ENCODE measurements around the gene HBD. TPM values are rescaled to one million over a fixed set of nuclear protein-coding genes. Genes with fewer than 3 reads are reported as not detected.

The HBD gene
- polyA plus RNA-seq, 2 of the 4 experiments (the other 2 are of a cell fraction), result not detected

DNA sequence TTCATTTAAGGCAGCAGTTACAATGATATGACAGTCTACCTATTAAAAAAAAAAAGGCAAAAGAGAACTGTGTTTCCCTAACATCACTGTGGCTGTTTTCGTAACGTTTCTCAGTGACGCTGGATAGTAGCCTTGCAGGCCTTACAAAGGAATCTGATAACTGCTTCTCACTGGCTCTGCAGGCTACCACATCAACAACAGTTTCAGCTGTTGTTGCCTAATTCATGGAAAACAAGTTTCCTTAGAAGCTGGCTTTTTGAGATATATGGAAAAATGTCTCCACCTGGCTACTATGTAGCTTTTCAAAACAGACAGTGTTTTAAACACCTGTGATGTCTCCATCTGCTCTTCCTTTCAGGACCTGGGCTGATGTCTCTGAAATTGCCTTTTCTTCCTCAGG, 37.6 kb downstream of the HBD start:
- DNase-seq (ENCODE audit: low read depth in 1 of 2, low spot score in 1 of 2), result no peak
- H3K4me1 ChIP-seq, result no peaks in the 10 kb centered on the region
- no peak overlapping the region for H3K4me2 ChIP-seq
- H3K27ac ChIP-seq, result no peak overlapping the region
- ChIA-PET CTCF (interaction anchor here (1.2 kb wide), 1 partner anchor 8 kb away, joined by 4 read pairs; no protein-coding TSS in a partner anchor), POLR2A (no interaction called here)
- no peak overlapping the region for H3K4me3 ChIP-seq
- 69% methylated on average over 3 of the region's 3 CpGs for WGBS (ENCODE audit: missing lambda C conversion rate)
- no peak for TF ChIP-seq FOSB (CRISPR knock-in tag; IDR thresholded peaks at IDR 0.05)
- TF ChIP-seq NFE2L2 (conservative IDR thresholded peaks at IDR 0.05; ENCODE audit: low read length), result no peak
- TF ChIP-seq, protein P1, sequence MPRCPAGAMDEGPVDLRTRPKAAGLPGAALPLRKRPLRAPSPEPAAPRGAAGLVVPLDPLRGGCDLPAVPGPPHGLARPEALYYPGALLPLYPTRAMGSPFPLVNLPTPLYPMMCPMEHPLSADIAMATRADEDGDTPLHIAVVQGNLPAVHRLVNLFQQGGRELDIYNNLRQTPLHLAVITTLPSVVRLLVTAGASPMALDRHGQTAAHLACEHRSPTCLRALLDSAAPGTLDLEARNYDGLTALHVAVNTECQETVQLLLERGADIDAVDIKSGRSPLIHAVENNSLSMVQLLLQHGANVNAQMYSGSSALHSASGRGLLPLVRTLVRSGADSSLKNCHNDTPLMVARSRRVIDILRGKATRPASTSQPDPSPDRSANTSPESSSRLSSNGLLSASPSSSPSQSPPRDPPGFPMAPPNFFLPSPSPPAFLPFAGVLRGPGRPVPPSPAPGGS (IDR thresholded peaks at IDR 0.05), result no peak
- TF ChIP-seq MYC (IDR thresholded peaks at IDR 0.05; ENCODE audit: borderline replicate concordance, low read length), result no peak
- TF ChIP-seq HDAC2 (IDR thresholded peaks at IDR 0.05), result no peak
- TF ChIP-seq RCOR1 (IDR thresholded peaks at IDR 0.05; ENCODE audit: low read depth, low read length), result no peak
- no peak for TF ChIP-seq NPAS2 (CRISPR knock-in tag; IDR thresholded peaks at IDR 0.05; ENCODE audit: borderline replicate concordance)
- TF ChIP-seq, protein P2, sequence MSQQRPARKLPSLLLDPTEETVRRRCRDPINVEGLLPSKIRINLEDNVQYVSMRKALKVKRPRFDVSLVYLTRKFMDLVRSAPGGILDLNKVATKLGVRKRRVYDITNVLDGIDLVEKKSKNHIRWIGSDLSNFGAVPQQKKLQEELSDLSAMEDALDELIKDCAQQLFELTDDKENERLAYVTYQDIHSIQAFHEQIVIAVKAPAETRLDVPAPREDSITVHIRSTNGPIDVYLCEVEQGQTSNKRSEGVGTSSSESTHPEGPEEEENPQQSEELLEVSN (IDR thresholded peaks at IDR 0.05; ENCODE audit: borderline replicate concordance, low read depth), result no peak
- no peak for TF ChIP-seq CHD2 (IDR thresholded peaks at IDR 0.05; ENCODE audit: low read length, partially characterized antibody)
- no peak for FAIRE-seq
- no peaks in the 10 kb centered on the region for H3K9me3 ChIP-seq
- ATAC-seq, result no peak

DNA sequence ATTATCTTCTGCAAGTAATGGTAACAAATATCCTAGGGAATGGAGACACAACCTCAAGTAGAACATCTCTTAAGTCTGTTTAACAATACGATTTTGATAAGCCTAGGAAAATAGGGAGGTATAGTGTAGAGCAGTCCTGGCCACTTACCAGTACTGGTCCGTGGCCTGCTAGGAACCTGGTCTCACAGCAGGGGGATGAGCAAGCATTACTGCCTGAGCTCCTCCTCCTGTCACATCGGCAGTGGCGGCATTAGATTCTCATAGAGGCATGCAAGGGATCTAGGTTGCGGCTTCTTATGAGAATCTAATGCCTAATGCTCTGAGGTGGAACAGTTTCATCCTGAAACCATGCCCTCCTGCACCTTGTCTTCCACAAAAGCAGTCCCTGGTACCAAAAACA, 38.2 kb downstream of the HBD start:
- Histone ChIP-seq H3K4me2 (no peak overlapping the region), H3K4me1 (no peaks in the 10 kb centered on the region), H3K9me3 (no peaks in the 10 kb centered on the region), H3K4me3 (no peak overlapping the region), H3K27ac (no peak overlapping the region)
- no peak for TF ChIP-seq CEBPB (IDR thresholded peaks at IDR 0.05)
- no peak for TF ChIP-seq RFX5 (IDR thresholded peaks at IDR 0.05)
- no peak for TF ChIP-seq CHD4 (IDR thresholded peaks at IDR 0.05; ENCODE audit: borderline replicate concordance)
- TF ChIP-seq, protein P2 (IDR thresholded peaks at IDR 0.05; ENCODE audit: borderline replicate concordance, low read depth), result no peak
- TF ChIP-seq RCOR1 (IDR thresholded peaks at IDR 0.05; ENCODE audit: low read depth, low read length), result no peak
- TF ChIP-seq HOXB13 (CRISPR knock-in tag; IDR thresholded peaks at IDR 0.05; ENCODE audit: low read depth), result no peak
- TF ChIP-seq, protein P3, sequence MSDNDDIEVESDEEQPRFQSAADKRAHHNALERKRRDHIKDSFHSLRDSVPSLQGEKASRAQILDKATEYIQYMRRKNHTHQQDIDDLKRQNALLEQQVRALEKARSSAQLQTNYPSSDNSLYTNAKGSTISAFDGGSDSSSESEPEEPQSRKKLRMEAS (IDR thresholded peaks at IDR 0.05), result no peak
- TF ChIP-seq CBX2 (IDR thresholded peaks at IDR 0.05; ENCODE audit: borderline replicate concordance, low read depth), result no peak
- no peak for TF ChIP-seq RAD21 (conservative IDR thresholded peaks at IDR 0.05 in 1 of 2, IDR thresholded peaks at IDR 0.05 in 1 of 2)
- no peak for TF ChIP-seq GATA3 (IDR thresholded peaks at IDR 0.05; ENCODE audit: borderline replicate concordance)
- TF ChIP-seq RNF2 (IDR thresholded peaks at IDR 0.05; ENCODE audit: borderline replicate concordance, low read depth), result no peak
- TF ChIP-seq TP53 (CRISPR knock-in tag; IDR thresholded peaks at IDR 0.05), result no peak
- FAIRE-seq, result no peak
- POLR2A ChIA-PET, result no interaction called here
- 21% methylated on average over 5 of the region's 5 CpGs for WGBS (ENCODE audit: missing lambda C conversion rate)
- CTCF ChIA-PET, result interaction anchor here (1.2 kb wide), 1 partner anchor 8 kb away, joined by 4 read pairs; no protein-coding TSS in a partner anchor
- peak in 1 of 2 experiments; percentile 40; a peak in 3 of 6 replicates for ATAC-seq
- no peak for DNase-seq (ENCODE audit: low read depth in 1 of 2, low spot score in 1 of 2)

DNA sequence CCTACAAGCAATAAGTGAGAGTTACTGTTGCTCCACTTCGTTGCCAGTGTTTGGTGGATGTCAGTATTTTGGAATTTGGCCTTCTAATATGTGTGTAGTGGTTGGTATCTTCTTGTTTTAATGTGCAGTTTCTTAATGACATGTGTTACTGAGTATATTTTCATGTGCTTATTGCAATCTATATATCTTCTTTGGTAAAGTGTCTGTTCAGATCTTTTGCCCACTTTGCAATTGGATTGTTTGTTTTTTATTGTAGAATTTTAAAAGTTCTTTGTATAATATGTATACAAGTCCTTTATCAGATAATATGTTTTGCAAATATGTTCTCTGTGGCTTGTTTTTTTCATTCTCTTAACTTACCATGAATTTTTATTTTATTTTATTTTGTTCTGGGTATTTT, 41.5 kb downstream of the HBD start:
- no peak overlapping the region for H3K4me2 ChIP-seq
- H3K4me1 ChIP-seq, result no peaks in the 10 kb centered on the region
- ChIA-PET POLR2A (no interaction called here), CTCF (no interaction called here)
- no peak for TF ChIP-seq JUN (IDR thresholded peaks at IDR 0.05)
- TF ChIP-seq, protein P4, sequence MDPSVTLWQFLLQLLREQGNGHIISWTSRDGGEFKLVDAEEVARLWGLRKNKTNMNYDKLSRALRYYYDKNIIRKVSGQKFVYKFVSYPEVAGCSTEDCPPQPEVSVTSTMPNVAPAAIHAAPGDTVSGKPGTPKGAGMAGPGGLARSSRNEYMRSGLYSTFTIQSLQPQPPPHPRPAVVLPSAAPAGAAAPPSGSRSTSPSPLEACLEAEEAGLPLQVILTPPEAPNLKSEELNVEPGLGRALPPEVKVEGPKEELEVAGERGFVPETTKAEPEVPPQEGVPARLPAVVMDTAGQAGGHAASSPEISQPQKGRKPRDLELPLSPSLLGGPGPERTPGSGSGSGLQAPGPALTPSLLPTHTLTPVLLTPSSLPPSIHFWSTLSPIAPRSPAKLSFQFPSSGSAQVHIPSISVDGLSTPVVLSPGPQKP (IDR thresholded peaks at IDR 0.05; ENCODE audit: low read depth, low read length), result no peak
- TF ChIP-seq, protein P5, sequence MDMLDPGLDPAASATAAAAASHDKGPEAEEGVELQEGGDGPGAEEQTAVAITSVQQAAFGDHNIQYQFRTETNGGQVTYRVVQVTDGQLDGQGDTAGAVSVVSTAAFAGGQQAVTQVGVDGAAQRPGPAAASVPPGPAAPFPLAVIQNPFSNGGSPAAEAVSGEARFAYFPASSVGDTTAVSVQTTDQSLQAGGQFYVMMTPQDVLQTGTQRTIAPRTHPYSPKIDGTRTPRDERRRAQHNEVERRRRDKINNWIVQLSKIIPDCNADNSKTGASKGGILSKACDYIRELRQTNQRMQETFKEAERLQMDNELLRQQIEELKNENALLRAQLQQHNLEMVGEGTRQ (IDR thresholded peaks at IDR 0.05), result no peak
- TF ChIP-seq TP53 (CRISPR knock-in tag; IDR thresholded peaks at IDR 0.05), result no peak
- no peak for TF ChIP-seq EHMT2 (IDR thresholded peaks at IDR 0.05; ENCODE audit: low read depth)
- TF ChIP-seq MYC (IDR thresholded peaks at IDR 0.05; ENCODE audit: borderline replicate concordance, low read length), result no peak
- TF ChIP-seq BHLHE40 (IDR thresholded peaks at IDR 0.05; ENCODE audit: low read depth, low read length), result no peak
- TF ChIP-seq EHF (CRISPR knock-in tag; IDR thresholded peaks at IDR 0.05), result no peak
- no peak for TF ChIP-seq HDAC2 (IDR thresholded peaks at IDR 0.05)
- TF ChIP-seq, protein P6, sequence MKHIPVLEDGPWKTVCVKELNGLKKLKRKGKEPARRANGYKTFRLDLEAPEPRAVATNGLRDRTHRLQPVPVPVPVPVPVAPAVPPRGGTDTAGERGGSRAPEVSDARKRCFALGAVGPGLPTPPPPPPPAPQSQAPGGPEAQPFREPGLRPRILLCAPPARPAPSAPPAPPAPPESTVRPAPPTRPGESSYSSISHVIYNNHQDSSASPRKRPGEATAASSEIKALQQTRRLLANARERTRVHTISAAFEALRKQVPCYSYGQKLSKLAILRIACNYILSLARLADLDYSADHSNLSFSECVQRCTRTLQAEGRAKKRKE (CRISPR knock-in tag; IDR thresholded peaks at IDR 0.05; ENCODE audit: low read depth), result no peak
- TF ChIP-seq RFX5 (IDR thresholded peaks at IDR 0.05), result no peak
- no peak for TF ChIP-seq FOXS1 (CRISPR knock-in tag; IDR thresholded peaks at IDR 0.05)
- no peak for TF ChIP-seq CHD2 (IDR thresholded peaks at IDR 0.05; ENCODE audit: low read length, partially characterized antibody)
- no peak for TF ChIP-seq POLR2A (IDR thresholded peaks at IDR 0.05; ENCODE audit: low read length)
- TF ChIP-seq SMC3 (IDR thresholded peaks at IDR 0.05), result no peak
- TF ChIP-seq KDM1A (IDR thresholded peaks at IDR 0.05; ENCODE audit: low read depth), result no peak
- TF ChIP-seq MAFK (IDR thresholded peaks at IDR 0.05; ENCODE audit: partially characterized antibody), result no peak
- H3K27ac ChIP-seq, result no peak overlapping the region
- no peak overlapping the region for H3K4me3 ChIP-seq
- WGBS (ENCODE audit: missing lambda C conversion rate), result 0% methylated on average over 1 of the region's 1 CpG
- no peak for ATAC-seq
- H3K9me3 ChIP-seq, result no peaks in the 10 kb centered on the region
- no peak for FAIRE-seq
- no peak for DNase-seq (ENCODE audit: low read depth in 1 of 2, low spot score in 1 of 2)

Data from A549 (cell line).